ENCODE data around the gene TNFRSF19.
"Not testable (repeated sequence)": the region's sequence is repeated elsewhere in the genome, so short reads cannot be mapped to it uniquely, and the experiment has no call there.

GRCh38 chr13:23677679-23678288, 107.6 kb downstream of the TNFRSF19 start:
- not testable (repeated sequence) for TF ChIP-seq CTCF, POLR2A (IDR thresholded peaks at IDR 0.05)

All from testis (tissue), 2 donors.